Measurements from ENCODE around the gene RNF130.
A peak's percentile ranks its signal among the peaks of the same experiment; 100 is the strongest.

RNF130 gene, protein sequence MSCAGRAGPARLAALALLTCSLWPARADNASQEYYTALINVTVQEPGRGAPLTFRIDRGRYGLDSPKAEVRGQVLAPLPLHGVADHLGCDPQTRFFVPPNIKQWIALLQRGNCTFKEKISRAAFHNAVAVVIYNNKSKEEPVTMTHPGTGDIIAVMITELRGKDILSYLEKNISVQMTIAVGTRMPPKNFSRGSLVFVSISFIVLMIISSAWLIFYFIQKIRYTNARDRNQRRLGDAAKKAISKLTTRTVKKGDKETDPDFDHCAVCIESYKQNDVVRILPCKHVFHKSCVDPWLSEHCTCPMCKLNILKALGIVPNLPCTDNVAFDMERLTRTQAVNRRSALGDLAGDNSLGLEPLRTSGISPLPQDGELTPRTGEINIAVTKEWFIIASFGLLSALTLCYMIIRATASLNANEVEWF
- total RNA-seq, result 14.7 to 35.0 reads per million in 2 donors

GRCh38 chr5:180071531-180072255, at the start of gene RNF130:
TSS of gene RNF130 (minus strand) at chr5:180071759. CDS start at chr5:180071702, 57 bp downstream.
- peak; percentile 76 for DNase-seq

DNA sequence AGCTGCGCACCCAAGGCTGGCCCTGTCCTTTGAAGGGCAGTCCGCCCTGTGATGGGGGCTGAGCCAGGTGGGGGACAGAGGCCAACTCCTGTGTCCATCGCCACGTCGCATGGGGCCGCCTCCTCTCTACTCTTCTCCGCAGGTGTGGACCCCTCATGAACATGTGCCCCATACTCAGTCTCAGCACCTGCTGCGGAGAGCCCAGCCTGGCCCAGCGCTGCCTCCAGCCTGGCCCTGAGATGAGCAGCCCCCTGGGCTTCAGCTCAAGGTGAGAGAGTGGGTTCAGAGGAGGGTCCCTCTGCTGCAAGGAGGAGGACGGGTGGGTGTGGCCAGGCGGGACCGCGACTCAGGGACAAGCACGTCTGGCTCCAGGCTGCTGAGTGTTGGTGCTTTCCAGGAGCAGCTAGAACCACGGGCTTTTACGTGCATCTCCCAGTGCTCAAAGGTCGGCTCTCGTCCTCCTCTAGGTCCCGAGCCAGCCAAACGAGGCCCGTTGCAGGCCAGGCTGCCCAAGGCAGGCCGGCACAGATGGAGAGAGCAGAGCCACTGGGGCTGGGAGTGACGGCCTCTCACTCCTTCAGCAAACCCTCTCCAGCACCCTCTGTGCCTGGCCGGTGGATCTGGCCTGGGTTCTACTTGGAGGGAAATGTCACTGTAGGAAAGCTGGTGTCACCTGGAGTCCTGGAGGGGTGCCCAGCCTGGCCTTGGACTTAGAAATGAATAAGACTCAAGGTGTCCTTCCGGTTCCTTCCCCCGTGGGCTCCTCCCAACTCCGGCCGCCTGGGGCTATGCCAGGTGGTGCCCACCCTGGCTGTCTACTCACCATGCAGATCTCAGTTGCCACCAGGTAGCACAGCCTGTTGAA, 48.9 kb upstream of the RNF130 start:
- no peak for DNase-seq

DNA sequence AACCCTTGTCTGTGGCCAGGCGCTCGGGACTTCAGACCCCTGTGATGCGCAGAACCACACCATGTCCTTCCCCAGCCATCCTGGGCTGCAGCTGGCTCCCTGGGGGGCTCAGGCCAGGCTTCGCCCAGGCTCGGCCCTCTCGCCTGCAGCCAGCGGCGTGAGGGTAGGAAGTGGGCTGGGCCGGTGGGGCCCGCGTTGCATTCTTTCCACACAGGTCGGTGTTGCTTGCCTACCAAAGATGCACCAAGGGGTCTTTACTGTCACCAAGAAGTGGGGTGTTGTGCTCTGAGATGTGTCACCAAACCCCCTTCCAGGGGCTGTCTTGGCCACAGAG, 48.3 kb upstream of the RNF130 start:
- no peak for DNase-seq

DNA sequence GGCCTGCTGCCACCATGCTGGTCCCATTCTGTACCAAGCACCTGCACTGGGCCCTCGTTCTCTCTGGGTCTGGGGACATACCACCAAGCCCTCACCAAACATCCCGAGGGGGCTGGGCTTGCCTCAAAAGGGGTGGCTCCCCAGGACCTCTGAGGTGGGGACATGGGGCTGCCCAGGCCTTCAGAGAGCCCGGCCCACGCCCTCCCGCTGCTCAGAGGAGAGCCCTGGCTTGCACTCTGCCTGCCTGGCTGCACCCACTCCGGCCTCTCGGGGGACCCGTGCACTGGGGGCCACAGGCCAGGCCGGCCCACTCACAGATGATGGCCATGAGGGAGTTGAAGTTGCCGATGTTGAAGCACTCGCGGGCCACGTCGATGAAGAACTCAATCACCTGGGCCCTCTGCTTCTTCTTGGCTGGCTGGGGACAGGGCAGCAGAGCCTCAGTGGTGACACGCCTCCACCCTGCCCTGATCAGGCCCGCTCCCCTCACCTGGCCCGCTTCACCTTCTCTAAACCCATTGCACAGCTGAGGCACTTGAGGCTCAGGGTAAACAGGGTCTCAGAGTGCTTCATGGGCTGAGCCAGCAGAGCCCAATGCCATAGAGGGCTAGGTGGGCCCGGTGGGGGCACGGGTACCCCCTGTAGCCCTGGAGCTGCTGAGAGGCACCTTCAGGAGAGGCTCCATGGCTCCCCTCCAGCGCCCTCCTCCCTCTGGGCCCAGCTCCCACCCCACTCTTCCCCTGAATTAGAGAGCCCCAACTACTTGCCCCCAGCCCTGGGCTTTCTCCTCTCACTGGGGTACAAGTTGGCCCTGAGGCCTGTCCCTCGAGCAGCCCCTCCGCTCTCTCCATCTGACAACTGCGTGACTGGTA, 47.7 kb upstream of the RNF130 start:
- DNase-seq, result no peak

DNA sequence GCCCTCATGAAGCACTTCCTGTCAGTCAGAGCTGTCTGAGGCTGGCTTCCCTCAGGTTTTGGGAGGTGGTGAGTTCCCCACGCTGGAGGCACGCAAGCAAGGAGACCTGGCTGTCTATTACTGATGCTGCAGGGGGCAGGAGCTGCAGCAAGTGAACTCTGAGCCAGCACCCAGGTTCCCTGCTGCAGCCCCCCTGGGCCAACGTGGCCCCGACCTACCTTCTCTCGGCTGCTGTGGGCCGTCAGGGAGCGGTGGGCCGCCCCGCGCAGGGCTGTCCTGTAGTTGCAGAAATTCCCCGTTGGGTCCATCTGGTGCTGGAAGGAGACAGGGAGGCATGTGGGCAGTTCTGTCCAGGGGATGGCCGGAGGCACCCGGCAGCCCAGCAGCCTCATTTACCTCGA, 46.8 kb upstream of the RNF130 start:
- no peak for DNase-seq

DNA sequence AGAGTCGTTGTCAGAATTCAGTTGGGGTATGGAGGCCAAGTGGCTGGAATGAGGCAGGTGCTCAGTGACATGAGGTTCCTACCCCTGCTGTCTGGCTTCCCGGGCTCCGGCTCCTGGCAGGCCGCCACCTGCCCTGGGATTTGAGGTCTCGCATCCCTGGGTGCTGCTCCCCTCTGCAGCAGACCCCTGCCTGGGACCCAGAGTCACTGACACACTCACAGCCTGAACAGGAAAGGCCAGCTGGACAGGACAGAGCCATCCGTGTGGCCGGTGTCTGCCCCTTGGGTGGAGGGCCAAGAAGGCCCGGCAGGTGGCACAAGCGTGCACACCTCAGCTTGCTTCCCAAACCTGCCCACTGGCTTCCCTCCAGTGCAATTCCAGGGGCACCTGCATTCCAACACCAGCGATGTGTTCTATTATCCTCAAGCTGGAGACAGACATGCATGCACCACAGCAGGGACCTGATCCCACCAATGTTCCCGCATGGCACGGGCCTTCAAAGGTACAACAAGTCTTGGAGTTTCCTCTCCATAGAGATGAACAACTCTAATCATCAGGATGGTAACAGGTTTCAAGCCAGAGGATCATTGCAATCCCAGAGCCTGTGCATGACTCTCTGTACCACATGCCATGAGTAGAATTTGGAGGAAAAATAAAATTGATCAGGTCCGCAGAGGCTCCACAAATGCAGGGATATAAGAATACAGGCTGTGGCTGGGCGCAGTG, 45.6 kb upstream of the RNF130 start:
- no peak for DNase-seq

DNA sequence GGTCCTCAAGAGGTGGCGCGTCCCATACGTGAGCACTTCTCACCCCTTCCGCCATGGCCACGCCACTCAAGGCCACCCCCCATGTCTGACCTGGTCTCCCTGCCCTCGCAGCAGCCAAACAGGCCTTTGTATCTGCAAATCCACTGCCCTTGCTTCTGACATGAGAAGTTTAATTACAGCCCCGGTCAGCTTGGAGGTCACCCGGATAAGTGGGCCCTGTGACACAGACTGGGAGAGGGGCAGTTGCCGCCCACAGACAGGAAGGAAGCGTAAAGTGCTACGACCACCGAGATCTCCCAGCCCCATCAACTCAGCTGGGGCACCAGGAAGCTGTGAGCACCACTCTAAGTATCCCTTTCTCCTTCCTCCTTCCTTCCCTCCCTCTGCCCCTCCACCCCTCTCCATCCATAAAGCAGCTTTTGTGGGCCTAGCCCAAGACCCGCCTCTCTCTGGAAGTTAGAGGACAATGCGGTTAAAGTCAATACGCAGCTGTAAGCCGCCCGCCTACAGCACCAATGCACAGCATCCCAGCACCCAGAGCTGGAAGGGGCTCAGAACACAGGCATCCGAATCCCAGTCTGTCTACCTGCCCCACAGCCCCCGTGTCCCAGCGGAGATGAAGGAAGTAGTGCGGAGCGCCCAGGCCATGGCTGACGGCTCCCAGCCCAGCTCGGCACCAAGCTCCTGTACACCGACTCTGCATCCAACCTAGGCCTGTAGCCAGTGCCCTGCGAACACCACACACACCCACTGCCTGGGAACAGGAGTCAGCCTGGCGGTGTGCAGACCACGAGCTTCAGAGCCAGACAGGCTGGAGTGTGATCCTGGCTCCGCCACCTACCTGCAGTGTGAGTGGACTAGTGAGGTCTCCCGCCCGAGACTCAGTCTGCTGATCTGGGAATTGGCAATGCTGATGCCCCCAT, 44.8 kb upstream of the RNF130 start:
- DNase-seq, result no peak

DNA sequence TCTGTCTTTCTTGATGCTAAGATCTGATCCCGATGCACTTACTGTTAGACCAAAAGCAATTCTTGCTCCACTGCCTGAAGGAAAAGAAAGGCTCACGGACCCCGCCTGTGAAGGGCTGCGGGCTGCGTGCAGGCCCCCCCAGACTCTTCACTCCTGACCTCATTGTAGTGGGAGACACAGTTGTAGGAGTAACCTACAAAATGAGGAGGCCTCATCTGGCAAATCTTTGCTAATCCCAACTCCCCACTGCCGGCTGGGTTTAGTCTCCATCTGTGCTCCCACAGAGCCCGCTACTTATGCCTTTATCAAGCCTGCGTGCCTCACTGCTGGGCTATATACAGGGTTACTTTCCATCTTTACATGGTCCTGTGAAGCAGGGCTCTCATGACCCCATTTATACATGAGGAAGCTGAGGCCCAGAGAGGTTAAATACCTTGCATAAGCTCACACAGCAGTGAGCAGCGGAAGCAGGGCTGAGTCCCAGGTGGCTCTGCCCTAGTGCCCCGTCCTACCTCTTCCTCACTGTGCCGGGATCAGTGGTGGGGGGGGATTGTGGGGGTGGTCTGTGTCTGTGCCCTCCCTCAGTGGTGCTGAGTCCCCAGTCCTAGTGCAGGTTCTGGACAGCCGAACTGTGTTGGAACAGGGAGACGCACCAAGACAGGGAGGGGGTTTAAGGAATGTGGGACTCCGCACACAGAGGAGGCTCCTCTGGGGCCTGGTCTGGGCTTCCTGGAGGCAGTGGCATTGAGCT, 43.9 kb upstream of the RNF130 start:
- no peak for DNase-seq

DNA sequence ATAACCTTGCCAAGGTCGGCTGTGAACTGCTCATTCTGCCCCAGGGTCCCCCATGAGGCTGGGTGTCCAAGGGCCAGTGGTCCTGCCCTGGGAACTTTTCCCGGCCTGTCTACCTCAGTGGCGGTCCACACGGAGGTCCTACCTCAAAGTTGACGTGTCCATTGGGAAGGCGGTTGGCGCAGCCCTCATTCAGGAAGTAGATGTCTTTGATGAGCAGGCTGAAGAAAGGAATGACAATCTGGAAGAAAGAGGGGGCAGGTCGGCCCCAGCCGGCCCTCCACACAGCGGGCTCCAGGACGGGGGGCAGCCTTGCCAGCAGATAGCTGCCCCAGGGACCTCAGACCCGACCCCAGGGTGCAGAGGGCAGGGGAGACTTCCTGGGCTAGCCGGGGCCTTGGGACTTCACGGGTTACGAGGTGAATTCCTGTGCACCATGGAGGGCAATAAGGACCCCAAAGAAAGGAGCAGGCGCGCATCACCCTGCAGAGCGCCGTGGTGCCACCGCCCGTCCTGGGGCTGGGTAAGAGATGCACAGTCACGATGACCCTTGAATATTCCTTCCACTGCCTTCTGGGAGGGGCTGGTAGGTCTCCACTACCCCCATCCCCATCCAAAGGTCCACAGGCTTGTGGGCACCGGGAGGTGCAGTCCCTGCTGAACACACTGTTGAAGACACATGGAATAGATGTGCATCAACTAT, 42.9 kb upstream of the RNF130 start:
- DNase-seq, result no peak

DNA sequence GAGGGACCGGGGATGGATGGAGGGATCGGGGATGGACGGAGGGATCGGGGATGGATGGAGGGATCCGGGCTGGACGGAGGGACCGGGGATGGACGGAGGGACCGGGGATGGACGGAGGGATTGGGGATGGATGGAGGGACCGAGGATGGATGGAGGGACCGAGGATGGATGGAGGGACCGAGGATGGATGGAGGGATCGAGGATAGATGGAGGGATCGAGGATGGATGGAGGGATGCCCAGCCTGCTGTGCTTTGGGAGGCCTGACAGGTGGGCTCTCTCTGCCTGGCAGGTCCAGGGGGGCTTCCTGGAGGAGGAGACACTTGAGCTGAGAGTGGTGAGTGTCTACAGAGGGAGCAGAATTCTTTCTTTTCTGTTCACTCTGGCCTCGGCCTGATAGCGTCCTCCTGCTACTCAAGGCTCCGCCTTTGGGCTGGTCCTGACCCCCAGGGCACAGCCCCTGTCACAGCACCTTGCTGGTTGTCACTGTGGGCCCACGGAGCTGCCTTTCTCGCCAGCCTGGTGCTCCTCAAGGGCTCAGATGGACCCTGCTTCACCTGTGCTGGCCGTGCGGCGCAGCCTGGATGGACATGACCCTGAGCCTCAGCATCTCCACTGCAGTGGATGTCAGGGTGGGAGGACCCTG, 42.2 kb upstream of the RNF130 start:
- DNase-seq, result no peak

DNA sequence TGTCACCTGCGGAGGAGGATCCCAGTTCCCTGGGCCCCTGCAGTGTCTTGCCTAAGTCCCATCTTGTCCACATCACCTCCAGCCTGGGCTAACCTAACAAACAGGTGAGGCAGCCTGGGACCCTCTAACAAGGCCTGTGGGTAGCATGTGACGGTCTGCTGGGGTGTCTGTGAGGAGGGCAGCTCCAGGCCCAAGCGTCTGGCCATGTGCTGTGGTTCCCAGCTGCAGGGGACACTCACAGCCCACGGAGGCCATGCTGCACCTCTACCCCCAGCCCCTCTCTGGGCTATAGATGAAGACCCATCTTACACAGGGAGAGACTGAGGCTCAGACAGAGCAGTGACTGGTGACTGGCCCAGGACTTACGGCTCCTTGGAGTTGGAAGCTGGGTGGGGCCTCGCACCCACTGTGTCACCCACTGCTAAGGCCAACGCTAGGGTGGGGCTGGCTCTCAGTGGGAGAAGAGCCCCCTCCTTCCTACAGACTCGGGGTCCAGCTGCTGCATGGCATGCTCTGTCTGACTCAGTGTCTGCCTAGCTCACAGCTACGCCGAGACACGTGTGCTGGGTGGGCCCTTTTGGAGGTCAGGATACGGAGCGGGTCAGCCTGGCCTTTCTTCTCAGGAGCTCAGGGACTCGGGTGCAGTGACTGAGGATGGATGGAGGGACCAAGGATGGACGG, 40.8 kb upstream of the RNF130 start:
- no peak for DNase-seq

GRCh38 chr5:180111273-180112002, 39.9 kb upstream of the RNF130 start:
- DNase-seq, result no peak

GRCh38 chr5:180109920-180110319, 38.4 kb upstream of the RNF130 start:
- DNase-seq, result no peak

- no peak for DNase-seq
These were observed 35.4 kb upstream of the RNF130 start for GRCh38 chr5:180107005-180107404.

DNA sequence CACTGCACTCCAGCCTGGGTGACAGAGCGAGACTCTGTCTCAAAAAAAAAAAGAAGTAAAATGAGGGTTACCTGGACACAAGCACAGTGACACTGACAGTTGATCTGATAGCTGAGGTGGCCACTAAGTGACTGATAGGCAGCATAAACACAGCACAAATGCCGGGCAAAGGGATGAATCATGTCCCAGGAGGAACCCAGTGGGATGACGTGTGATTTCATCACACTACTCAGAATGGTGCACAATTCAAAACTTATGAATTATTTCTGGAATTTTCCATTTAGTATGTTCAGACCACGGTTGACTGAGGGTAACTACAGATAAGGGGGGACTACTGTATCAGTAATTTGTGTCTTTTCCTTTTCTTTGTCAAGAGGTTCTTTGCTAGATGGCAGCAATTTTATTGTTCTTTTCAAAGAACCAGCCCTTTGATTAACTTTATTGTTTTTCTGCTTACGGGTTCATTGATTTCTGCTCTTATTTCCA, 34.3 kb upstream of the RNF130 start:
- DNase-seq, result no peak

DNA sequence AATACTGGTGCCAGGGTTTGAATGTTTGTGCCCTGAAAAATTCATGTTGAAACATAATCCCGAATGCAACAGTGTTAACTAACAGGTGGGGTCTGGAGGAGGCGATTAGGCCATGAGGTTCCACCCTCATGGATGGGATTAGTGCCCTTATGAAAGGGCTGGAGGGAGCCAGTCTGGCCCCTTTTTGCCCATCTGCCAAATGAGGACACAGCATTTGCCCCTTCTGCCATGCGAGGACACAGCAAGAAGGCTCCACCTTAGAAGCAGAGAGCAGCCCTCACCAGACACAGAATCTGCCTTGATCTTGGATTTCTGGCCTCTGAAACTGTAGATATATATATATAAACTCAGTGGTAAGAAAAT, 32.6 kb upstream of the RNF130 start:
- DNase-seq, result no peak

Data from T-helper 9 cell (primary cell).